GM19328 (cell line): ENCODE data around the gene TMPRSS7.
A peak's percentile ranks its signal among the peaks of the same experiment; 100 is the strongest.
"Not testable (repeated sequence)": the region's sequence is repeated elsewhere in the genome, so short reads cannot be mapped to it uniquely, and the experiment has no call there.

Experiments
- ATAC-seq: cut with Tn5 transposase; IDR thresholded peaks from one replicate; pipeline ENCODE4 v1.9.1; 2021; ENCODE audit warnings: mild to moderate bottlenecking, moderate library complexity; ENCODE audit not compliant: unreplicated experiment

The TMPRSS7 gene

DNA sequence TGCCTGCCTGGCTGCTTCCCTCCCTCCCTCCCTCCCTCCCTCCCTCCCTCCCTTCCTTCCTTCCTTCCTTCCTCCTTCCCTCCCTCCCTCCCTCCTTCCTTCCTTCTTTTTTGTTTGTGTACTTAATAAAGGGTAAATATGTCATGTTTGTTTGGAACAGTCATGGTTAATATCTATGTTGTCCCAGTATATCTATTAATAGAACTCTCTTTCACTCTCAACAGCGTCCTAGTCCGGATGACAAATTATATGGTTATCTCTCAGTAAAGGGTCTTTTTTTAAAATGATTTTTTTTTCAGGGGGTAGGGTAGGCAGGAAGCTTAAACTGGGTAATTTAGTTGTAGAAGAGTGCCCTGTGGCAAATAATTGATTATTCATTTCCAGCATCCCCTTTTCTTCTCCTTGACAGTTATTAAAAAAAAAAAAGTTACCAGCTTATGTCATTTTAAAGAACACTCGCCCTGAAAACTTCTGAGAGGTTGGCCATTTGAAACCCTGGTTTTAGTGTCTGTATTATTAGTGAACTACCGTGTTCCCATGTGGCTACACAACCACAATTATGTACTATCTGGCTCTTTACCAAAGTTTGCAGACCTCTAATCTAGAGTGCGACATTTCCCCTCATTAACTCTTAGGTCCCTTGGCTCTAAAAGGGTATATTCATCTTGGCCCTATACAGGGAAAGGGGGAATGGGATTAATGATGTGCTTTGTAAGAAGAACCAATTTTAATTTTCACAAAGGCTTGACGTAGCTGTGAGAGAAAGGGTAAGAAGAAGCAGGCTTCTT lies 22.1 kb upstream of the TMPRSS7 start:
- ATAC-seq, result no peak

- no peak for ATAC-seq
These were observed 21.3 kb upstream of the TMPRSS7 start for GRCh38 chr3:112013058-112013783.

DNA sequence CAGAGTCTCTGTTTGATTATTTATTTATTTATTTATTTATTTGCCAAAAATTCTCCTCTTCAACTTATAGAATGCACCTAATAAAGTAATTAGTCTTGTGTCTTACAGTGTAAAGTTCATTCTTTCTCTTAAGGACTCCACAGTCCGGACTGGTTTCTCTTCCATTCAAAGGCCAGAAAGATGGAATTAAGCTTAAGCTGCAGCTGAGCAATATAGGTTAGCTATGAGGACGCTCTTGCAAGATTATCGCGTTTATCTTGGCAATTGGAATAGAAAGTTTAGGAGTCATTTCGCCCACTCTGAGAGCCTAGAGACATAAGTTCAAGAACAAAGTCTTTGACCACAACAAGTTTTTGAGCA lies 20.8 kb upstream of the TMPRSS7 start:
- ATAC-seq, result no peak

- no peak for ATAC-seq
These were observed 17.4 kb upstream of the TMPRSS7 start for GRCh38 chr3:112017091-112017490.

- ATAC-seq, result no peak
These were observed 15.8 kb upstream of the TMPRSS7 start for GRCh38 chr3:112018712-112019111.

DNA sequence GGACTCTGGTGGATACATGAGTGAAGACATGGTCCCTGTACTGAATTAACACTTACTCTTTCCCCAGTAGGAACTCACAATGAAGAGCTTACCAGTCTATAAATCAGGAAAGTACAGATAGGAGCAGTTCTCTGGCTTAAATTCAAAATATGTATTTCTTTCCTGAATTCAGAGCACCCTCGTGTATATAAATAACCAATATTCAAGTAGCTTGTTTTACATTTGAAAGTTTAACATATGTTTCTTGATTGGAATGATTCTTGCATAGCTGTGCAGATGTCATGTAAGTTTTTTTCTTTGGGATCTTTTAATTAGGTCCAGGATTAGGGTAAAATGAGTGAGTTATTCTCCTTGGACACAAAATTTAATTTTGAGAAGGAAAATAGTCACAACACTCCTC lies 14.8 kb upstream of the TMPRSS7 start:
- no peak for ATAC-seq

DNA sequence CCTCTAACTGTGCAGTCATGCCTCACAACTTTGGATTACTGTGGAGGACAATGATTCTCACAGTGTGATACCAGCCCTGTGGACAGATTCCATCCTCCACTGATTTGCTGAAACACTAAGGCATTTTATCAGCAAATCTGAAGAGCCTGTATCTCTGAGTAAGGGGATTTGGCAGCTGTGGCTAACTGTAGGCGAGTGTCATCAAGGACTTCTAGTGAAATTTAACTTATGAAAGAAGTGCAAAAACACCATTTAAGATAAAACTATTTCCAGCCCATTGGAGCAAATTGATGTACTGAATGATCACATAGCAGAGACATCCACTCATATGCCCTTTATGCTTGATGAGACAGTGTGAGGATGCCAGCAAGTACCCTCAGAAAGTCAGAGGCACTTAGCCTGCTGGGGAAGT lies 13.9 kb upstream of the TMPRSS7 start:
- ATAC-seq, result no peak

- no peak for ATAC-seq
These were observed 7.4 kb upstream of the TMPRSS7 start for GRCh38 chr3:112027142-112027541.

DNA sequence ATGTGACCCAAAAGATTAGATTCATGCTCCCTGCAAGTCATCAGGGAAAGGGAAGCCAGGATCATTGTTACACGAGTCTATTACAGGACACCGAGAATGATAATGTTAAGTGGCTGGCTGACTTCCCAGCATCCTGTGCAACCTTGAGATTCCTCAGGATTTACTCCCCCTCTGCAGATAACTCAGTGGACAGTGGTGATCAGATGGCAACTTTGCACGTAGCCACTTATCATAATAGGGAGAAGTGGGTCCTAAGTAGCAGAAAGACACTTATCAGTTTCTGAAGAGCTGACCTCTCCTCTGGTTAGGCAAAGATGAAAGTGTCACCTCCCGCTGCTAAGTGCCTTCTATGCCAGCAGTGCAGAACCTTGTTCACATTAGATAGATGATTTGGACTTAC lies 6.7 kb upstream of the TMPRSS7 start:
- ATAC-seq, result no peak

GRCh38 chr3:112030901-112031300 lies 3.6 kb upstream of the TMPRSS7 start:
- no peak for ATAC-seq

GRCh38 chr3:112032098-112032731 lies 2.3 kb upstream of the TMPRSS7 start:
- no peak for ATAC-seq

DNA sequence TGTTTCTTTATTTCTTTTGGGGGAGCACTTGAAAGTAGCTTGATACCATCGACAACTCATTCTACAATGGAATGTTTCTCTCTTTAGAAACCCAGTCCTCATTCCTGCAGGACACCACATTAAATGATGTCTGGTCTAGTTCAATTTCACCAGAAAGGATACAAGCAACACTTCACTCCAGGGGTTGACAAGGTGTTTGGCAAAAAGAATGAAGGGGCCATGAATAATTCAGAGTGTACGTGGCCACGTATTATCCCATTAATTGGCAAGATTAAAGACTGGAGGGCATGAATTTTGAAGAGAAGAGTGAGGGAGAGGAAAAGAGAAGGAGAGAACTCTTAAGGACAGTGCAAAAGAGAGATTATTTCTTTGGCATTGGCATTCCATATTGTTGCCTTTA lies 705 bp downstream of the TMPRSS7 start:
- no peak for ATAC-seq

DNA sequence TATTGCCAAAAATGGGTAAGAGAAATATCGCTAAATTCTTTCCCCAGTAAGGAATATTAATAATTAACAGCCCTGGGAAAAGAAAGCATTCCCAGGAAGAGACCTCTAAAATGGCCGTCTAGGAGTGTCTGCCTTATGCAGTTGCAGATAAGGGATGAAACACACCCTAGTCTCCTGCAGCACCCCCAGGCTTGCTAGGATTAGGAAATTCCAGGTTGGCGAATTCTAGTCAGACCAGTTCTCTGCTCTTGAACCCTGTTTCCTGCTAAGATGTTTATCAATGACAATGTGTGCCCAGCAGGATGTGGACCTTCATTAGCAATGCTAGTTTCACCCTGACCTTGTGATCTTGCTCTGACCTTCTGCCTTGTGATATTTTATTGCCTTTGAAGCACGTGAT lies 2.7 kb downstream of the TMPRSS7 start:
- not testable (repeated sequence) for ATAC-seq

GRCh38 chr3:112038863-112039262 lies 4.3 kb downstream of the TMPRSS7 start:
- peak; percentile 52 for ATAC-seq

DNA sequence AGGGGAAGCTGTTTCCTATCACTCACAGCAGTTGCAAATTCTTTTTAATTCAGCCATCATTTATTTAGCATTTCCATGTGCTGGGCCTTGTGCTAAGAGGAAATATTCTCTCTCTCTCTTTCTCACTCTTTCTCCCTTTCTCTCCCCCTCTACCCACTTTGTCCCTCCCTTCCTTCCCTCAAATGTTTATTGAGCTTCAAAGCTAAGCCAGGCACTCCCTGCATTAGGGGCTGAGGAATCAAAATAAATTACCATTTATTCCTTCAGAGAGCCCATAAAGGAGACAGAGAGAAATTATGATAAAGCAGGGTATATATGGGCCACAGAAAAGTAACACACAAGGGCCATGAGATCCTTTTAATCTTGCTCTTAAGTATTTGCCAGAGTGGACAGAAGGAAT lies 6.8 kb downstream of the TMPRSS7 start:
- no peak for ATAC-seq

DNA sequence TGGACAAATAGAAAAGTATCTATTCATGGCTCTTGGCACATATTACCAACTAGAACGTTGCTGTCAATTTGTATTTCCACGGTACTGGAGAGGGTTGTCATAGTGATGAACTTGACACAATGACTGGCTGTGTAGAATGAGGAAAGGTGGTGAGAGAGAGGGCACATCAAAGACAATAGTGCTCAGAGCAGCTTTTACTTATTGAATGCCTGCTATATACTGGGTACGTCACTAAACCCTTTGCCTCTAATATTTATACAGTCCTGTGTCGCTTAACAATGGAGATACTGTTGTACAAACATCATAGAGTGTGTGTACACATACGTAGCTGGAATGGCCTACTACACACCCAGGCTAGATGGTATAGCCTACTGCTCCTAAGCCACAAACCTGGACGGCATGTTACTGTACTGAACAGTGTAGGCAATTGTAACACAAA lies 8.3 kb downstream of the TMPRSS7 start:
- ATAC-seq, result no peak

DNA sequence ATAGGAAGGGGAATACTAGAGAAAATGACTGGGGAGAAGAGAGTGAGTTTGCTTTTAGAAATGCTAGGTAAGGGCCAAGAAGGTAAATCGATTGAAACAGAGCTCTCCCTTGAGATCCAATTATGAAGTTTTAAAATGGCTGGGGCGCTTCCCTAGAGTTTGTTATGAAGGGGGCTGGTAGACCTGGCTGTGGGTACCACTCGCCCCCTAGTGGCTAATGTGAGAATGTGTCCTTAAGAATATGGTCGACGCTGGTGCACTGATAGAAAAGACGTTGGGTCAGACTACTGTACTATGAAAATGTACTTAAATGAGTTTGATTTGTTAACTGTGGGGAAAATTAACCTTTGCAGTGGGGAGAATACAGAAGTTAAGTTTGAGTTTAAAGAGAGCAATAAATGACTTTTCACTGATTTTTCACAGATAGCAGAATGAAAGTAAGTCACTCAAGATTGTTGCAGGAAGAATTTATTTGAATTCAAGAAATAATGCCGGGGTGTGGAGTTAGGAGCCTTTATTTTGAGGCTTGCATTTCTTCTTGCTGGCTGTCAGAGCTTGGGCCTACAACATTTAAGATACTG lies 9.2 kb downstream of the TMPRSS7 start:
- peak; percentile 92 for ATAC-seq

DNA sequence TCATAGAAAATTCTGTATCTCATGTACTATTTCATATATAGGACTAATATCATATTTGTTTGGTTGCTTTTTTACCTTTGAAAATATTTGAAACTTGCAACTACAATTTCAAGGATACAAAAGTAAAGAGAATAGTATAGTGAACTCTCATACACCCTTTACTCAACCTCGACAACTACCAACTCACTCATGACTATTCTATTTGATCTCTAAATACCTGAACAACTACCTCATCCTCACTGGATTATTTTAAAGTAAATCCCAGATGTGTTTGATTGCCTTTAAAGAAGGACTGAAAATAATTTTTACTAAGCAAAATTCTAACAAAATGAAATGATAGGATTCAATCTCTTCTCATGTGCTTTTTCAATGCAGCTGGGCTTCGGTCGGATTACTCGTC lies 12.1 kb downstream of the TMPRSS7 start:
- ATAC-seq, result no peak

DNA sequence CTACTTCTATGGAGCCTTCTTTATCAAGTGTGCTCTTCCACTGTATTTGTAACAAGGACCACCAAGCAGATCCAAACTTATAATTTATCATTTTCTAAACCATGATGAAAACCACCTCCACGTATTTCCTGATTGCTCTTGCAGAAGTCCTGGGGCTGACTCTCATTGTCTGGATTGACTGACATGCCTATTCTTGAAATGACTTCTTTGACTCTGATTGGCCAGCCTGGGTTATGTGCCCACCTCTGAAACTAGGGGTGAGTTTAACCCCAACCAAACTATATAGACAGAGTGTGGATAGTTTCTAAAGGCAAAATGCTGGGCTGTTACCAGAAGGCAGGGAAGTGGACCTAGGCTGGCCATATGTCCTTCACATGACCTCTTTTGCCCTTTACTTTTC lies 12.7 kb downstream of the TMPRSS7 start:
- ATAC-seq, result no peak

GRCh38 chr3:112048911-112049310 lies 14.4 kb downstream of the TMPRSS7 start:
- ATAC-seq, result no peak

DNA sequence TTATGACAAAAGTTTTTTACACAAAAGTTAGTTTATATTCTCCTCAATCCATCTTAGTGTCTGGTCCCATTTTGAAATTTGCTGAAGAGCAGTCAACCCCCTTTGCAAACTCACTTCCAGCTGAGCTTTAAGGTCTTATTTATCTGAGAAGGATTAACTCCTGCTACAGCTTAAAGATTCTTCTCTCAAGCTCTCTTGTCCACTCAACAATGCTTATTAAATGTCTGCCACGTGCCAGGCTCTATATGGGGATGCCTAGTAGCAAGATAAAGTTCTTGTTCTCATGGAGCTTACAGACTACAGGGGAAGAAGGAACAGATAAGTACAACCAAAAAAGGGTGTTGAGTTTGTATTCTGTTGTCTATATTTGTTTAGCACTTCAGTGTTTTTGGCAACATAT lies 18.7 kb downstream of the TMPRSS7 start:
- no peak for ATAC-seq
